NCI-H2227 (cell line): ENCODE data around the gene OR8G5.

Experiments
- DNase-seq: peaks from one replicate; lab custom pipeline; 2025; ENCODE audit not compliant: unreplicated experiment; lab: John Stamatoyannopoulos, UW

OR8G5 gene

DNA sequence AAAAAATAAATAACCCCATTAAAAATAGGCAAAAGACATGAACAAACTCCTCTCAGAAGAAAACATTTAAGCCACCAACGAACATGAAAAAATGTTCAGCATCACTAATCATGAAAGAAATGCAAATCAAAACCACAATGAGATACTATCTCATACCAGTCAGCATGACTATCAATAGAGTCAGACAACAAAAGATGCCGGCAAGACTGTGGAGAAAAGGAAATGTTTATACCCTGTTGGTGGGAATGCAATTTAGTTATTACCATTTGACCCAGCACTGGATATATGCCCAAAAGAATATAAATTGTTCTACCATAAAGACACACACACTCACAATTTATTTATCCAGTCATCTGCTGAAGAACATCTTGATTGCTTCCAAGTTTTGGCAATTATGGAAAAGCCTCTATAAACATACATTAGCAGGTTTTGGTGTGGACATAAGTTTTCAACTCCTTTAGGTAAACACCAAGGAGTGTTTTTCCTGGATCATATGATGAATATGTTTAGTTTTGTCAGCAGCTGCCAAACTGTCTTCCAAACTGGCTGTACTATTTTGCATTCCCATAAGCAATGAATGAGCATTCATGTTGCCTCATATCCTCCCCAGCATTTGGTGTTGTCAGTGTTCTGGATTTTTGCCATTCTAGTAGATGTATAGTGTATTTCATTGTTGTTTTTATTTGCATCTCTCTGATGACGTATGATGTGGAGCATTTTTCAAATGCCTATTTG is 29.6 kb downstream of the OR8G5 start:
- no peak for DNase-seq

DNA sequence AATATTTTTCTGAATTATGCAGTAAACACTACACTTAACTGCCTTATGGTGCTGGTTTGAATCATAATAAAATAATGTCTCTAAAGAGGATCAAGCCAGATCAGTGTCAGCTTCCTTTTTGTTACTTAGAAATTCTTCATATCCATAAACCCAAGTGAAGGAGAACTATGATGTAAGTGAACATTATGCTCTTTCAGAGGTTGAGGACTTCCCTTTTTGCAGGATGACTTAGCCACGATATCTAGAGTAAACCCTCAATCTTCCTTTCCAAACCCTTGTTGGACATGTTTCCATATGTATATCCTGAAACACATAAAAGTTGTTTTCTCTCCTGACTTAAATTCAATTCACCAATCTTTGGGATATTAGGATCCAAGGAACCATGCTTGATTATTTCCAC is 38.5 kb downstream of the OR8G5 start:
- DNase-seq = no peak

DNA sequence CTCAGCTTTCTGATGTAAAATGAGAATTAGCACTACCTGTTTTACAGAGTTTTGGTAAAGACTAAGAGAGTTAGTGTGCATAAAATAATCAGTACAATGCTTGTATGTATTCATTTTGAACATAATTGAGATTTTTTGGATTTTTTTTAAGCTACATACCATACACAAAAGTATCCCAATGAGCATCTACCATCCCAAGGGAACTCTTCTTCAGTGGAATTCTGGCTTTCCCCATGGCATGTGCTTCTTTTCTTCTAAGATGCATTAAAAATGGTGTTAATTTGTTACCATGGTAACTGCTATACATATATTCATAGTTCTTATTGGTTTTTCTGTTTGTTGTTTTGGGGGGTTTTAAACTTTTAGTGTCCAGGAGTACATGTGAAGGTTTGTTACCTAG is 39.8 kb downstream of the OR8G5 start:
- DNase-seq = no peak

DNA sequence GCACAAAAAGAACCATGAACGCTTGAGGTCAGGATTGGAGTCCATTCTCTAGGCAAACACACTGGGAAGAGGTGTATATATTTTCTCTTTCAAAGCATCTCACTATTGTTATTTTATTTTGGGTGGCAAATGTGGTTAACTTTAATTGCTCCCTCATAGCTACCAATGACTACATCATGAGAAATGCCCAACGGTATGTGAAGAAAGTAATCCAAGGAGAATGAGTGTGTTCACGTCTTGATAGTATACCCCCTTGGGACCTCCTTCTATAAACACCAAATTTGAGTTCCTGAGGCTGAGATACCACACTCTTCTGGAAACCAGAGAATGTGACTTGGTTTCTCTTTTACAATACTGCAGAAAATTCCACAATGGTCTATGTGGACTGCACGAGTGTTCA is 41.7 kb downstream of the OR8G5 start:
- no peak for DNase-seq

DNA sequence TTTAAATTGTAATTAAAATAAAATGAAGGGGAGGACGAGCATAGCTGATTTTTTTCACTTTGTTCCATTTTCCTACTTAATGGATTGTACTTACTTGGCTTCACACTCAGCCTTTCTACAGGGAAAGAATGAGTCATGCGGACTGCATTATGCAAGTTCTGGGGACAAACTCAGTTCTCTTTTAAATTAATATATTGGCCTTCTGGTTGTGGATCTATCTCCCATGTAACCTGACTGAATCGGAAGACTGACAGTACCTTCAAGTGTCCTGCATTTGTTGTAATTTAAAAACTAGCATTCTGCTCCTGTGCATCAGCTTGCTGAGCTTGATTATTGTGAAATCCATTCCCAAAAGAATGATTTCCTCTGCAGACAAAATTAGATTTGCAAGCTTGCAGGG is 45.4 kb downstream of the OR8G5 start:
- no peak for DNase-seq

DNA sequence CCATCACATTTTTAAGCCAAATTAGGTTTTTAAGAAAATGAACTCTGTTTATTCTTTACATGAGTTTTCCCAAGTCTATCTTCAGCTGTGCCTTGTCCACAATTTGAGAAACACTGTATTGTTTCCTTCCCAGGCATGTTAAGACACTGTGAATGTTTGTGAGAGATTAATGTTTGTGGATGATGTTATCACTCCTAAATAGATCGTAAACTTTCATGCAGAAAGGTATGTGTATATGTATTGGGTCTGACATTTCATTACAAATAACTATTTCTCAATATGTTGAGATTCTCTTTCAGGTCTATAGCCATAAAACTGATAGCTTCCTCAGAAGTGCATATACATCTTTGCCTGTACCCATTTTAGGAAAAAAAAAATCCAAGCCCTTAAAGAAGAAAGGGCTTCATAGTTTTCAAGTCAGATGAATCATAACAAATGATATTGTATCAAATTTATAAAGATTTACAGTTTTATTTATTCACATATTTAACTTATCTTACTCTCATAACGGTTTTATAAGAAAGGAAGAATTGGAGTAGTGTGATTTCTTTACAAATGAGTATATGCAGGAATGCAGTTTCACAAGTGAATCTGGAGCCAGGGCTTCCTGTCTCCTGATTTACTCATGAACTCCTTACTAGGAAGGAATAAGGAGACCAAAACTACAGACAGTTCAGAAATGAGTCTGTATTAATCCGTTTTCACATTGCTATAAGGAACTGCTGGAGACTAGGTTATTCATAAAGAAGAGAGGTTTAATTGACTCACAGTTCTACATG is 46.4 kb downstream of the OR8G5 start:
- DNase-seq = no peak

GRCh38 chr11:124307093-124307492 is 50.9 kb downstream of the OR8G5 start:
- DNase-seq = no peak

DNA sequence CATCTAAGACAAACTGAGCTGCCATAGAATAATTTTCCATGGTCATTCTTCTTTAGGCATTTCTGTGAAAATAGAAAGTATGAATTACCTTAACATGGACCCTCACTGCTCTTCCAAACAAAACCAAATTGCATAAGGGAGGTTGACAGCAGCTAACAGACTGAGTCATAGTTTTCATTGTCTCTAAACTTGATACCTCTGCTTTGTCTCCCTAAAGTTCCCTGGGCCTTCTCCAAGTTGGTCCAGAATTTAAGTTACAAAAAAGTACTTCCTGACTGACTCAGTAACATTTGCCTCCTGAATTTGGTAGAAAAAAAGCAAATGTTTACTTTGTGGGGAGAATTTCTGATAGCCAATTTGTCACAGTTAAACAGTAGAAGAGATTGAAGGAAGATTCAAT is 54.5 kb downstream of the OR8G5 start:
- DNase-seq = no peak

DNA sequence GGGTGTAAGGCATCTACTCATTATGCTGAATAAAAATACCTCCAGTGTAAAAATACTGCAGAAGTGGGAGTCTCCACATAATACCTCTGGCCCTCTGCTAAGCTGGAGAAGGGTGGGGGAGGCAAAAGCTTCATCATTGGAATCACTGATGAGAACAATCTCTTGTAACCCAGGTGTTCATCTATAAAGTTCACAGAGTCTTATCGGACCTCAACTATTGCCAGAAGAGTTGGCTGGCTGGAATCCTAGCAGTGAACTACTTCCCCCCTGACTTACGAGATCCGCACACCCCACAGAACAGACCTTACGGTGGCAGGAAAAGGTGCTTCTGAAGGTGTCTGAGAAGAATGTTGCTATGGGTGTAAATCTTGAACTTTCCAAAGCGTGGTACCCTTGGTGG is 55.1 kb downstream of the OR8G5 start:
- DNase-seq = no peak

DNA sequence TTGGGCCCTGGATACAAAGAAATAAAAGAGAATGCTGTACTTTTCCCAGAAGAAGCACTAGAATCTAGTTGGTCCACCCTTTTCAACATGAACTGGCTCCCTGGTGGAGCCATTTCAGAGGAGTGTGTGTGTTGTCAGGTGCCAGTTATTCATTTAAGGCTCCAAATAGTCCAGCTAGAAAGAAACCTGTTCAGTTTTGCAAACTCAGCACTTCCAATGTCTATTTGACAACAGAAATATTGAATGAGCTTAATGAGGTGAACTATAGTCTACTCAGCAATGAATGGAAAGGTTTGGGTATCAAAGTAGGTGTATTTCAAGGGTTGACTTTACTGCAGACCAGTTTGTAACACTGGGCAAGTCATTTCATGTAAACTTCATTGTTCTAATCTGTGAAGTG is 55.5 kb downstream of the OR8G5 start:
- DNase-seq = no peak

DNA sequence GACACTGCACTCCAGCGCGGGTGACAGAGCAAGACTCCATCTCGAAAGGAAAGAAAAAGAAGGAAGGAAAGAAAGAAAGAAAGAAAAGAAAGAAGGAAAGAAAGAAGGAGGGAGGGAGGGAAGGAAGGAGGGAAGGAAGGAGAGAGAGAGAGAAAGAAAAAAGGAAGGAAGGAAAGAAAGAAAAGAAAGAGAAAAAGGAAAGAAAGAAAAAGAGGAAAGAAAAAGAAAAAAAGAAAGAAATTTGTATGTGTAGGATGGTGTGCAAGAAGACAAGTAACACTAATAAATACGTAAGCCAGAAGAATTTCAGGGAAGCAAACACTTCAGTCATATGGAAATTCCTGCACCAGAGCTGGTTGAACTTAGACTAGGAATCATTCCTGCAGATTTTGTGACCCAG is 57.0 kb downstream of the OR8G5 start:
- DNase-seq = no peak

- DNase-seq = no peak
These were observed 57.7 kb downstream of the OR8G5 start, which contains the start of gene OR8D1 for GRCh38 chr11:124313849-124314248. OR8D1 (minus strand) TSS chr11:124313949; CDS start chr11:124310766, 3,183 bp downstream.

DNA sequence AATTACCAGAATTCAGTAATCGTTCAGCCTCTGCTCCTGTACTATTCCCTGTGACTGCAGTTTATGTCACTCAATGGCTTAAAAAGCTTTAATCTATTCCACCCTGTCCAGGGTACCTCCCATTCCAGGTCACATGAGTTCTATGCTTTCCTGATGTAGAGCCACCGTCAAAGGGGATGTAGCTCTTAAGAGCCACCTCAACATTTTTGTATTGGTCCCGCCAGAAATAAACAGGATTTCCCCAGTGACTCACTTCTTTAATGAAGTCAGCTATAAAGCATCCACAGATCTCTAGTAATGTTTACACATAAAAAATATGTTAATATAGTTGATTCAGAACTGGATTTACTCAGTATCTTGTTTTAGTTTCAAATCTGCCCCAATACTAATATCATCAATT is 58.9 kb downstream of the OR8G5 start:
- DNase-seq = no peak
